ENCODE measurements around the gene GPX7.

- TF ChIP-seq CTCF (tag by site-specific recombination; IDR thresholded peaks at IDR 0.05) (no peak), SP2 (tag by site-specific recombination; IDR thresholded peaks at IDR 0.05) (no peak), ZSCAN30 (tag by site-specific recombination; IDR thresholded peaks at IDR 0.05) (no peak), ZSCAN16 (tag by site-specific recombination; IDR thresholded peaks at IDR 0.05) (no peak), ZNF146 (tag by site-specific recombination; IDR thresholded peaks at IDR 0.05) (no peak), ZBTB11 (tag by site-specific recombination; conservative IDR thresholded peaks at IDR 0.05; ENCODE audit: low read depth) (no peak), TCF7L2 (IDR thresholded peaks at IDR 0.05; ENCODE audit: borderline replicate concordance, low read depth, low read length) (no peak), YY1 (tag by site-specific recombination; IDR thresholded peaks at IDR 0.05) (no peak), ZNF692 (tag by site-specific recombination; IDR thresholded peaks at IDR 0.05) (no peak), ZNF837 (tag by site-specific recombination; IDR thresholded peaks at IDR 0.05) (no peak)
Observed at GRCh38 chr1:52601991-52602855, at the start of gene GPX7.

Measured in HEK293 (cell line).